ENCODE results near the gene PTPRN2. TPM values are rescaled to one million over a fixed set of nuclear protein-coding genes. Genes with fewer than 3 reads are reported as not detected.

PTPRN2 gene
- total RNA-seq, 1 donor, result 0.09 TPM

- no peak for DNase-seq (ENCODE audit: low read depth)
- TF ChIP-seq CTCF (IDR thresholded peaks at IDR 0.05; ENCODE audit: insufficient read depth, low read length), result no peak
- no peak overlapping the region for H3K4me3 ChIP-seq (ENCODE audit: low read depth, low read length)
Observed at GRCh38 chr7:157612664-157613561, 974.7 kb downstream of the PTPRN2 start.

- DNase-seq (ENCODE audit: low read depth), result no peak
- H3K4me3 ChIP-seq (ENCODE audit: low read depth, low read length), result no peak overlapping the region
- no peak for TF ChIP-seq CTCF (IDR thresholded peaks at IDR 0.05; ENCODE audit: insufficient read depth, low read length)
Observed at GRCh38 chr7:157612009-157612663, 975.5 kb downstream of the PTPRN2 start.

- DNase-seq (ENCODE audit: low read depth), result no peak
Observed at GRCh38 chr7:157611341-157611740, 976.3 kb downstream of the PTPRN2 start.

GRCh38 chr7:157610671-157611295, 976.8 kb downstream of the PTPRN2 start:
- no peak for TF ChIP-seq CTCF (IDR thresholded peaks at IDR 0.05; ENCODE audit: insufficient read depth, low read length)
- DNase-seq (ENCODE audit: low read depth), result no peak
- no peak overlapping the region for H3K4me3 ChIP-seq (ENCODE audit: low read depth, low read length)

More at GRCh38 chr7:157611341-157611740, 976.3 kb downstream of the PTPRN2 start:
- no peak for TF ChIP-seq CTCF (IDR thresholded peaks at IDR 0.05; ENCODE audit: insufficient read depth, low read length)
- H3K4me3 ChIP-seq (ENCODE audit: low read depth, low read length), result no peak overlapping the region

- DNase-seq (ENCODE audit: low read depth), result no peak
- no peak overlapping the region for H3K4me3 ChIP-seq (ENCODE audit: low read depth, low read length)
- TF ChIP-seq CTCF (IDR thresholded peaks at IDR 0.05; ENCODE audit: insufficient read depth, low read length), result no peak
Observed at GRCh38 chr7:157609932-157610640, 977.5 kb downstream of the PTPRN2 start.

- no peak for DNase-seq (ENCODE audit: low read depth)
- TF ChIP-seq CTCF (IDR thresholded peaks at IDR 0.05; ENCODE audit: insufficient read depth, low read length), result no peak
- no peak overlapping the region for H3K4me3 ChIP-seq (ENCODE audit: low read depth, low read length)
Observed at GRCh38 chr7:157609516-157609915, 978.1 kb downstream of the PTPRN2 start.

Data from fibroblast of the aortic adventitia (primary cell).